Measurements from ENCODE around the gene HSDL2. TPM values are rescaled to one million over a fixed set of nuclear protein-coding genes. Genes with fewer than 3 reads are reported as not detected.
A peak's percentile ranks its signal among the peaks of the same experiment; 100 is the strongest.

HSDL2 gene
- total RNA-seq, 1 donor from 2014 or later: 40.7 TPM

- no peak overlapping the region for H3K4me3 ChIP-seq (ENCODE audit: low read length in 3 of 3)
- H3K27ac ChIP-seq (ENCODE audit: low read depth, low read length): no peak overlapping the region
- H3K9ac ChIP-seq (ENCODE audit: low read depth in 1 of 3, low read length in 3 of 3): no peak overlapping the region
- no peaks in the 10 kb centered on the region for H3K9me3 ChIP-seq (ENCODE audit: control insufficient read depth in 3 of 3, low read length in 3 of 3)
- no peaks in the 10 kb centered on the region for H3K4me1 ChIP-seq (ENCODE audit: control insufficient read depth in 3 of 3, insufficient read depth in 3 of 3, low read length in 3 of 3)
- H3K36me3 ChIP-seq (ENCODE audit: control insufficient read depth in 3 of 3, insufficient read depth in 3 of 3, low read length in 3 of 3): peaks cover 3 to 20% (median 4%) of the 10 kb centered on the region in 3 donors
- no peaks in the 10 kb centered on the region for H3K27me3 ChIP-seq (ENCODE audit: control insufficient read depth in 3 of 3, insufficient read depth in 3 of 3, low read length in 3 of 3)
Measured at GRCh38 chr9:112437406-112437805, 57.5 kb downstream of the HSDL2 start.

GRCh38 chr9:112439171-112439570, 59.3 kb downstream of the HSDL2 start:
- Histone ChIP-seq H3K36me3 (ENCODE audit: control insufficient read depth in 3 of 3, insufficient read depth in 3 of 3, low read length in 3 of 3) (peaks cover 0 to 21% (median 4%) of the 10 kb centered on the region in 3 donors), H3K27ac (ENCODE audit: low read depth, low read length) (no peak overlapping the region)

GRCh38 chr9:112439825-112440224, 59.9 kb downstream of the HSDL2 start:
- Histone ChIP-seq H3K27me3 (ENCODE audit: control insufficient read depth in 3 of 3, insufficient read depth in 3 of 3, low read length in 3 of 3) (no peaks in the 10 kb centered on the region), H3K9ac (ENCODE audit: low read depth in 1 of 3, low read length in 3 of 3) (no peak overlapping the region), H3K27ac (ENCODE audit: low read depth, low read length) (no peak overlapping the region), H3K4me1 (ENCODE audit: control insufficient read depth in 3 of 3, insufficient read depth in 3 of 3, low read length in 3 of 3) (no peaks in the 10 kb centered on the region), H3K36me3 (ENCODE audit: control insufficient read depth in 3 of 3, insufficient read depth in 3 of 3, low read length in 3 of 3) (peaks cover 0 to 21% (median 4%) of the 10 kb centered on the region in 3 donors), H3K9me3 (ENCODE audit: control insufficient read depth in 3 of 3, low read length in 3 of 3) (no peaks in the 10 kb centered on the region), H3K4me3 (ENCODE audit: low read length in 3 of 3) (no peak overlapping the region)

More at GRCh38 chr9:112439171-112439570, 59.3 kb downstream of the HSDL2 start:
- Histone ChIP-seq H3K4me1 (ENCODE audit: control insufficient read depth in 3 of 3, insufficient read depth in 3 of 3, low read length in 3 of 3) (no peaks in the 10 kb centered on the region), H3K9ac (ENCODE audit: low read depth in 1 of 3, low read length in 3 of 3) (no peak overlapping the region), H3K4me3 (ENCODE audit: low read length in 3 of 3) (no peak overlapping the region), H3K9me3 (ENCODE audit: control insufficient read depth in 3 of 3, low read length in 3 of 3) (no peaks in the 10 kb centered on the region), H3K27me3 (ENCODE audit: control insufficient read depth in 3 of 3, insufficient read depth in 3 of 3, low read length in 3 of 3) (no peaks in the 10 kb centered on the region)

GRCh38 chr9:112443200-112443599, 63.3 kb downstream of the HSDL2 start:
- Histone ChIP-seq H3K27me3 (ENCODE audit: control insufficient read depth in 3 of 3, insufficient read depth in 3 of 3, low read length in 3 of 3) (no peaks in the 10 kb centered on the region), H3K9me3 (ENCODE audit: control insufficient read depth in 3 of 3, low read length in 3 of 3) (no peaks in the 10 kb centered on the region), H3K4me1 (ENCODE audit: control insufficient read depth in 3 of 3, insufficient read depth in 3 of 3, low read length in 3 of 3) (peaks cover 0 to 5% (median 0%) of the 10 kb centered on the region in 3 donors), H3K36me3 (ENCODE audit: control insufficient read depth in 3 of 3, insufficient read depth in 3 of 3, low read length in 3 of 3) (peaks cover 0 to 23% (median 8%) of the 10 kb centered on the region in 3 donors), H3K4me3 (ENCODE audit: low read length in 3 of 3) (no peak overlapping the region), H3K9ac (ENCODE audit: low read depth in 1 of 3, low read length in 3 of 3) (no peak overlapping the region), H3K27ac (ENCODE audit: low read depth, low read length) (no peak overlapping the region)

- no peaks in the 10 kb centered on the region for H3K27me3 ChIP-seq (ENCODE audit: control insufficient read depth in 3 of 3, insufficient read depth in 3 of 3, low read length in 3 of 3)
- peaks cover 0 to 5% (median 0%) of the 10 kb centered on the region in 3 donors for H3K4me1 ChIP-seq (ENCODE audit: control insufficient read depth in 3 of 3, insufficient read depth in 3 of 3, low read length in 3 of 3)
- H3K36me3 ChIP-seq (ENCODE audit: control insufficient read depth in 3 of 3, insufficient read depth in 3 of 3, low read length in 3 of 3): peaks cover 0 to 21% (median 8%) of the 10 kb centered on the region in 3 donors
- H3K9ac ChIP-seq (ENCODE audit: low read depth in 1 of 3, low read length in 3 of 3): no peak overlapping the region
- no peak overlapping the region for H3K27ac ChIP-seq (ENCODE audit: low read depth, low read length)
- H3K9me3 ChIP-seq (ENCODE audit: control insufficient read depth in 3 of 3, low read length in 3 of 3): no peaks in the 10 kb centered on the region
- H3K4me3 ChIP-seq (ENCODE audit: low read length in 3 of 3): no peak overlapping the region
Measured at GRCh38 chr9:112443636-112444035, 63.7 kb downstream of the HSDL2 start.

GRCh38 chr9:112445196-112445595, 65.3 kb downstream of the HSDL2 start:
- H3K9ac ChIP-seq (ENCODE audit: low read depth in 1 of 3, low read length in 3 of 3): no peak overlapping the region
- H3K4me1 ChIP-seq (ENCODE audit: control insufficient read depth in 3 of 3, insufficient read depth in 3 of 3, low read length in 3 of 3): peaks cover 0 to 5% (median 0%) of the 10 kb centered on the region in 3 donors
- H3K27me3 ChIP-seq (ENCODE audit: control insufficient read depth in 3 of 3, insufficient read depth in 3 of 3, low read length in 3 of 3): no peaks in the 10 kb centered on the region
- H3K36me3 ChIP-seq (ENCODE audit: control insufficient read depth in 3 of 3, insufficient read depth in 3 of 3, low read length in 3 of 3): peaks cover 0 to 12% (median 8%) of the 10 kb centered on the region in 3 donors
- H3K4me3 ChIP-seq (ENCODE audit: low read length in 3 of 3): no peak overlapping the region
- no peaks in the 10 kb centered on the region for H3K9me3 ChIP-seq (ENCODE audit: control insufficient read depth in 3 of 3, low read length in 3 of 3)
- no peak overlapping the region for H3K27ac ChIP-seq (ENCODE audit: low read depth, low read length)

- H3K9ac ChIP-seq (ENCODE audit: low read depth in 1 of 3, low read length in 3 of 3): no peak overlapping the region
- no peaks in the 10 kb centered on the region for H3K9me3 ChIP-seq (ENCODE audit: control insufficient read depth in 3 of 3, low read length in 3 of 3)
- H3K4me1 ChIP-seq (ENCODE audit: control insufficient read depth in 3 of 3, insufficient read depth in 3 of 3, low read length in 3 of 3): peaks cover 0 to 5% (median 0%) of the 10 kb centered on the region in 3 donors
- peaks cover 0 to 11% (median 6%) of the 10 kb centered on the region in 3 donors for H3K36me3 ChIP-seq (ENCODE audit: control insufficient read depth in 3 of 3, insufficient read depth in 3 of 3, low read length in 3 of 3)
- no peak overlapping the region for H3K27ac ChIP-seq (ENCODE audit: low read depth, low read length)
- H3K4me3 ChIP-seq (ENCODE audit: low read length in 3 of 3): no peak overlapping the region
- H3K27me3 ChIP-seq (ENCODE audit: control insufficient read depth in 3 of 3, insufficient read depth in 3 of 3, low read length in 3 of 3): no peaks in the 10 kb centered on the region
Measured at GRCh38 chr9:112446080-112446479, 66.2 kb downstream of the HSDL2 start.

- Histone ChIP-seq H3K36me3 (ENCODE audit: control insufficient read depth in 3 of 3, insufficient read depth in 3 of 3, low read length in 3 of 3) (peaks cover 0 to 9% (median 4%) of the 10 kb centered on the region in 3 donors), H3K4me1 (ENCODE audit: control insufficient read depth in 3 of 3, insufficient read depth in 3 of 3, low read length in 3 of 3) (peaks cover 0 to 5% (median 0%) of the 10 kb centered on the region in 3 donors), H3K9ac (ENCODE audit: low read depth in 1 of 3, low read length in 3 of 3) (no peak overlapping the region), H3K27ac (ENCODE audit: low read depth, low read length) (no peak overlapping the region), H3K4me3 (ENCODE audit: low read length in 3 of 3) (no peak overlapping the region), H3K9me3 (ENCODE audit: control insufficient read depth in 3 of 3, low read length in 3 of 3) (no peaks in the 10 kb centered on the region), H3K27me3 (ENCODE audit: control insufficient read depth in 3 of 3, insufficient read depth in 3 of 3, low read length in 3 of 3) (no peaks in the 10 kb centered on the region)
Measured at GRCh38 chr9:112446526-112446925, 66.6 kb downstream of the HSDL2 start.

GRCh38 chr9:112447283-112447761, 67.4 kb downstream of the HSDL2 start:
- Histone ChIP-seq H3K4me1 (ENCODE audit: control insufficient read depth in 3 of 3, insufficient read depth in 3 of 3, low read length in 3 of 3) (peaks cover 0 to 5% (median 0%) of the 10 kb centered on the region in 3 donors), H3K27ac (ENCODE audit: low read depth, low read length) (peak overlapping the region; percentile 39), H3K36me3 (ENCODE audit: control insufficient read depth in 3 of 3, insufficient read depth in 3 of 3, low read length in 3 of 3) (peaks cover 0 to 6% (median 5%) of the 10 kb centered on the region in 3 donors), H3K27me3 (ENCODE audit: control insufficient read depth in 3 of 3, insufficient read depth in 3 of 3, low read length in 3 of 3) (no peaks in the 10 kb centered on the region), H3K9ac (ENCODE audit: low read depth in 1 of 3, low read length in 3 of 3) (peak overlapping the region in 1 of 3 donors; percentile 34), H3K4me3 (ENCODE audit: low read length in 3 of 3) (no peak overlapping the region), H3K9me3 (ENCODE audit: control insufficient read depth in 3 of 3, low read length in 3 of 3) (no peaks in the 10 kb centered on the region)

GRCh38 chr9:112462855-112463254, 82.9 kb downstream of the HSDL2 start:
- H3K27me3 ChIP-seq (ENCODE audit: control insufficient read depth in 3 of 3, insufficient read depth in 3 of 3, low read length in 3 of 3): no peaks in the 10 kb centered on the region
- no peak overlapping the region for H3K9ac ChIP-seq (ENCODE audit: low read depth in 1 of 3, low read length in 3 of 3)
- no peak overlapping the region for H3K4me3 ChIP-seq (ENCODE audit: low read length in 3 of 3)
- H3K9me3 ChIP-seq (ENCODE audit: control insufficient read depth in 3 of 3, low read length in 3 of 3): no peaks in the 10 kb centered on the region
- H3K4me1 ChIP-seq (ENCODE audit: control insufficient read depth in 3 of 3, insufficient read depth in 3 of 3, low read length in 3 of 3): no peaks in the 10 kb centered on the region
- no peak overlapping the region for H3K27ac ChIP-seq (ENCODE audit: low read depth, low read length)
- peaks cover 26 to 41% (median 29%) of the 10 kb centered on the region in 3 donors for H3K36me3 ChIP-seq (ENCODE audit: control insufficient read depth in 3 of 3, insufficient read depth in 3 of 3, low read length in 3 of 3)

Measured in skeletal muscle tissue (tissue), 4 donors.